Measurements from ENCODE around the gene SCN3B.
A peak's percentile ranks its signal among the peaks of the same experiment; 100 is the strongest.

Gene SCN3B

DNA sequence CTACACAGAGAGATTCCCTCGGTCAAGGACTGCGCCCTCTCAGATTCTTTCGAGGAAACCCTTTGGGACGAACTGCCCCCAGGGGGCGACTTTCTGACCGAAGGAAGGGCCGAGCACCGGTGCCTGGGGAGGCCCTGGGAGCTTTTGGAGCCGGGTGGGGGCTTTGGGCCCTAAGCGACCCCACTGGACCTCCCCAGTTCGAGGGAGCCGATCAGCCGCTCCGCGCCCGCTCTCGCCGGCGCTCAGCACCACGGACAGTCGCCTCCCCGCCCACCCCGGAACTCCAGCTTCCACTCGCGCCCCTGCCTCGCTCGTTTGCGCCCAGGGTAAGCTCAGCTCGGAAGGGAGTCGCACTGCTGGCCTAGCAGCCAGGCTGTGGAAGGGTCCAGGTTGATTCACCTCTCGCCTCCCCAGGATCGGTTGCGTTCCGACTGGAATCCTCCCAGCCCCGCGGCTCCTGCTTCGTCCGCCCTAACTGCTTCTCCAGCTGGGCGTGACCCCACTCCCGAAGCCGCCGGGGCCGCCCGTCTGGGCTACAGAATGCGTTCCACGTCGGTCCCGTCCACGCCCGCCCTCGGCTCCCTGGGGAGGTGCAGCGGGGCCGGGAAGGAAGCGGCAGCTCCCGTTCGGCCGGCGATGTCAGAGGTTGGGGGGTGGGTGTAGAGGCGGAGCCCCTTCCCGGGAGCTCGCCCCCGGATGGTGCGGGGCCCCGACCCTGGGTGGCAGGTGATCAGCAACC is 428 bp downstream of the SCN3B start:
- peak in 3 of 4 experiments; percentile 32 to 65 (median 58) for DNase-seq

DNA sequence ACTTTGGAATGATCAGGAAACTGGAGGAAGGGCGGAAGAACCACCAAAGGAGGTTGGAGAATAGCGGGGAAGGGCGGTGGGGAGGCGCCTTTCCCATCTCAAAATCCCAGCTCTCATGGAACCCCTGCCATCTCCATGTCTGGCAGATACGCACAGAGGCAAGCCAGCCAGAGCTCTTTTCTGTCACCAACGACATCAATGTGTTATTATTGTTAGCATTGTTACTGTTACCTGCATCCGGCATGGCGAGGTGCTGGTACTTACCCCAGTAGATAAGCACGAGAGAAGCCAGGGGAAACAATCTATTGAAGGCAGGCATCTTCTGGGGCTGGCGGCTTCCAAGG is 969 bp downstream of the SCN3B start:
- DNase-seq: no peak

DNA sequence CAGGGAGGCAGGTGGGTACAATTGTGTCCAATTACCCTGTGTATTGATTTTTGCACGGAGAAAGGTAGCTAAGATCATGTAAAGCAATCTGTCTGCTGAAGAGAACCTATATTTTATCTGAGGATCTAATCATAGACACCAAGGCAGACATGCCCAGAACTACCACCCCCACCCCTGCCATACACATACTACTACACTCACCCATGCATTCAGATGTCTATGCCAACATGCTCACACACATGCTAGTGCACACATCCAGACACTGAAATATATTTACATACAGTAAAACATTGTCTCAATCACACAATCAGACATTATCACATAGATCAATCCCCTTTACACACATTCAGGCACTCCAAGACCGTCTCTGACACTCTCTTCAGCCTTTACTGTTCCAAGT is 1.8 kb downstream of the SCN3B start:
- DNase-seq: no peak

DNA sequence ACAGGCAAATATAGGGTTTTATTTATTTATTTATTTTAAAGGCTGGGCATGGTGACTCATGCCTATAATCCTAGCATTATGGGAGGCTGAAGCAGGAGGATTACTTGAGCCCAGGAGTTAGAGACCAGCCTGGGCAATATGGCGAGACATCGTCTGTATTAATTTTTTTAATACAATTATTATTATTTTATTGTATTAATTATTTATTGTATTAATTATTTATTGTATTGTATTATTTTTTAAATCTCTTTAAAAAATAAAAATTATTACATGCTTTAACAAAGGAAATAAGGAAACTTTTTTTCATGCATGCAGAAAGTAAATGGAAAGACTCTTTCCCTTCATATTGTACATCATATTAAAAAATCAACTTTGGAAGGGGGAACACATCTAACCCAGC is 3.5 kb downstream of the SCN3B start:
- DNase-seq: no peak

DNA sequence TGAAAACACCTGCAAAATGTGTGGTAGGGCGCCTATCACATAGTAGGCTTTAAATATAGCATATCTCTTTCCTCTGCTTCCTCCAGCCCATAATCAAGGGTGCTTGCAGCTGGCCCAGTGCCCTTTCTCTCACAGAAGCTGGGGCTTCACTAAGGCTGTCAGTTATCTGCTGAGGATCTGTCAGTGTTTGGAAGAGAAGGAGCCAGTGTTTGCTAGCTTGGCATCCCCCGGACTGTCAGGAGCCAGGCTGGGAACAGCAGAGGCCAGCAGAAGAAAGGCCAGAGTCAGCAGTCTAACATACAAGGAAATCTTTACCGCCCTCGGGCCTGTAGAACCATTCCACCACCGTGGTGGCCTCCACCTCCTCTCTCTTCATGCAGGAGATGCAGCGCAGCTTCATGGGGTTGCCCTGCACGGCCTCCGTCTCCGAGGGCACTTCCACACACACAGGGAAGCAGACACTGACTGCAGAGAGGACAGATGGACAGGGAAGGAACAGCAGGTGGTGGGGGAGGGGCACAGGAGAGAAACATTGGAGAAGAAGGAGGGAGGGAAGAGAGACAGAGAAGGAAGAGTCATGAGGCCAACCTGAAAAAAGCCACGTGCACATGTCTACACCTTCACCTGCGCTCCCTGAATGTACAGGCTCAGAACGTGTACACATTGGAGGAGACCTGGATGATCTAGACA is 9.0 kb downstream of the SCN3B start:
- no peak for DNase-seq

DNA sequence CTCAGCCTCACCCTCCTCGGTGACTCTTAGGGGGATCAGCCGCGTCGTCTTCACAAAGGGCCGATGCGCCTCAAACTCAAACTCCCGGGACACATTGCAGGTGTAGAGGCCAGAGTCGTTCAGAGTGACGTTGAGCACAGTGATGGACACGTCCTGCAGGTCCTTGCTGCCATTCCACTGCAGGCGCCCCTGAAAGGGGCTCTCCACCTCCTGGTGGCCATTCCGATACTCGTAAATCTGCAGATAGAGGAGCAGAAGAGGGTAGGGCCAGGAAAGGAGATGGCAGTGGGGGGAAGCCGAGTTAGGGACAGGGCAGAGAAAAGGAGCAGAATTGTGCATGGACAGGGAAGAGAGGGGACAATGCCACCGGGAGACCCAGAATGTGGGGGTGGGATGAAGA is 12.0 kb downstream of the SCN3B start:
- DNase-seq: no peak

DNA sequence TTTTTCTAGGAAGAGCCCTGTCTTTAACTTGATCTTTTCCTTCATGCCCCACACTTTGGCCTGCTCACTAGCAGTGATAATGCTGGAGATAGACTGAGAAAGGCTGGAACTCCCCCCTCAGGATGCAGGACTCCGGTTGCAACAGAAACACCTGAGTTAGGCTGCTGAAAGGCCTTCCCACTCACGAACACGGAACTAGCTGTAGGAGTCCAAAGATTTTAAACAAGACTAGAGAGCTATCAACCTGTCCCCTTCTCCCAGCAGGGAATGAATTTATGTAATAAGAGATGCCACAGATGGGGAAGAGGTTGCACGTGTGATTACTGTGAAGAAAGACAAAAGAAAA is 13.0 kb downstream of the SCN3B start:
- no peak for DNase-seq

DNA sequence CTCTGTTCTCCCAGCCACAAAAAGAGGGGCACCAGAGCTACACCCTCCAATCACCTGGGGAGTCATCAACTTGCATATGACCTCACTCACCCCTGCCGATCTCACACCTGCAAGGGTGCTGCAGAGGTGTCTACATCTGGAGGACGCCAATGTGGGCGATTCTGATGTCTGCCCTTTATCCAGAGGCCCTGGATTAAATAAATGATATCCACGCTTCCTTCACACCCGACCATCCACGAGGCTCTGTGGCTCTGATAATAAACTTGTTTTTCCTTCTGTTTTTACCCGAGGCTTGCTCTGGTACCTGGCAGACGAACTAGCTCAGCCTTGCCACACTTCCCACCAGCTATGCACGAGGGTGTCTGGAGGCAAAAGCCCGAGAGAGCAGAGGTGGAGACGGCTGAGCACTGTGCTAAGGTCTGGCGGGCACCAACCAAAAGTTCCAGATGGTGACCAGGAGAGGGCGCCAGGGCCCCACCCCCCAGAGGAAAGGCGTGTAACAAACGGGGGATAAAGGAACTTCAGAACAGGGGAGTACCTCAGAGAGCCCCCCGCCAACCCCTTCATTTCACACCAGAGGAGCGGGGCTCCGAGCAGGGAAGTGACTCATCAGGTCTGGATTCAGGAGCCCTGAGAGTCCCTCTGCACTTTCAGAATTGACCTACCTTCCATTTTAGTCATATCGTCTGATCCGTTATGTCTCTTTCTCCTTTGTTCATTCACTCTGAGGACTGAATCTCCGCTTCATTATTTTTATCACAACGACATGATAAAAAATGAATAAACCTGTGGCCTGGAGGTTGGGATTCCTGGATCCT is 13.5 kb downstream of the SCN3B start:
- peak; percentile 46 to 68 (median 58) for DNase-seq

DNA sequence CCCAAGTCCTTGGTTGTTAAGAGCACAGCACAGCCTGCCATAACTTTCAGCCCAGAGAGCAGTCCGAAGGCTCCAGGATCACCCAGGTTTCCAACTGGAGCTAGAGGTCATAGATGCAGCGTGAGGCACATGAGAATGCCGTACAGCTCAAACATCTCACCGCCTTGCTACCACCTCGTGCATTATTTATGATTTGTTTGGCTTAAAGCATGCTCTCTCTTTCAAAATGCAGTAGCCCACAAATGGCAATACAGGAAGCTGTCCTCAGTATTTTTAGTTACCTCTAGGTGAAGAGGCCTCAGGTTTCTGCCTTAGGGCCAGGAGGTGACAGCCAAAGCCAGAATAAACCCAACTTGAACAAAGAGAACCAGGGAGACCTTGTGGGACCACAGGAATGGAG is 14.4 kb downstream of the SCN3B start:
- DNase-seq: no peak

DNA sequence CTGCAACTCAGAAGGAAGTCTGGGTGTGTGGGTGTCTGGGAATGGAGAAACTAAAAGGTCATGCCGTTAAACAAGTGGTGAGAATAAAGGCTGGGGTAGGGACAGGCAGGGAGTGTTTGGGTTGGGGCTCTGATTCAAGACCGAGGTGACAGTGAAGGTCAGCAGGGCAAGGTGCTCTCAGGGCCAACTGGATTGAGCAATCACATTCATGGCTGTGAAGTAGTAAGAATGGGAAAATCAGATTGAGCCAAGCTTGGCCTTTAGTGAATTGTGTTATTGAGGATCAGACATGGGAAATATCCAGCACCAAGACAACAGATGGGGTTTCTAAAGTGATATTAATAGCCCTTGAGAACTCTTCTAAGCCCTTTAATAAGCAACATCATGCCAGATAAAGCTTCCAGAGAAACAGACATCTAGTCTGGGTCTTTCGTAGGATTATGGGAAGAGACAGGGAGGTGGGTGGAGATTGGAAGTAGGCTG is 24.3 kb downstream of the SCN3B start:
- DNase-seq: peak; percentile 3 to 43 (median 20)

DNA sequence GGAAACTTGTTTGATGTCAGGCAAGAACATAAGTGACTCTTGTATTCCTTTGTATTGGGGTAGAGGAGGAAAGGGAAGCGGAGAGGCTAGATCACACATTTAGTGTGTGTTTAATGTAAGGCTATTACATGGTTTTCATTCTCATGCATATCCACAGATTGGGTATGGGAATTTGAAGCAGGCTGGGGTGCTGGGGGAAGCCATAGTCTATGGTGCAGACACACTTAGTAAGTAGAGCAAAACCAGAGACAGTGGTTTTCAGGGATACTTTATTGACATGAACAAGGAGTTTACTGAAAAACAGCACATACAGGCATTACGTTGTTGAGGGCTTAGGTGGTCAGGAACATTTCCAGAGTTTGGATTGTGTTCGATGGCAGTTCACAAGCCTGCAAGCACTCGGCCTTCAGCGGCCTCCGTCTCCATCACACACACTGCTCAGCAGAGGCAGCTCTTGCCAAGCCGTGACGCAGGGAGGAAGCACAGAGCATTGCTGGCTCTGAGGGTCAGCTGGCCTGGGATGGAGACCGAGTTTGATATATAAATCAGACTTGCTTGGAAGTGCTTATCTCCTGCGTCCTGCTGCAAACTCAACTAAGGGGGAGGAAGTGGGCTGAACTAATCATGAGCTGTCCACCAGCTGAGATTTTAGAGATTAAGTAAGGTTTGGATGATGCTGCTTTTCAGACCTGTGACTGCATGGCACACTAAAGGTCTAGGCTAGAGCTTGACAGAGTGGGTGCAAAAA is 25.3 kb downstream of the SCN3B start:
- peak; percentile 7 to 41 (median 20) for DNase-seq

DNA sequence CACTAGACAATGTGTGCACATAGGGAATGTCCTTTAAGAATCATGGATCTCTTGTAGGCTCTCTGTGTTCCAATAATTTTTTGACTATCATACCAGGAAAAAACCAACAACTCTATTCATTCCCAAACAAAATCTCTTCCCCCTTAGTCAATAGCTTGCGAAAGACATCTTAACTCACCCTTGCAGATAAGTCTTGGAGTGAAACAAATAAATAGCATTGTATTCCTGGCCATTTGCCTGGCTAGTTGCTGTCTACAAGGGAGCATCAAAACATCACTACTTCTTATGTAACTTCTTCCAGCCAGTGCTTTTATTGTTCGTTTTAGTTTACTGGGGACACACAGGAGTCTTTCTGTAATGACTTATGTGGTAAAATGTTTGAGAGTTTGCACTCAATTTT is 29.4 kb downstream of the SCN3B start:
- no peak for DNase-seq

DNA sequence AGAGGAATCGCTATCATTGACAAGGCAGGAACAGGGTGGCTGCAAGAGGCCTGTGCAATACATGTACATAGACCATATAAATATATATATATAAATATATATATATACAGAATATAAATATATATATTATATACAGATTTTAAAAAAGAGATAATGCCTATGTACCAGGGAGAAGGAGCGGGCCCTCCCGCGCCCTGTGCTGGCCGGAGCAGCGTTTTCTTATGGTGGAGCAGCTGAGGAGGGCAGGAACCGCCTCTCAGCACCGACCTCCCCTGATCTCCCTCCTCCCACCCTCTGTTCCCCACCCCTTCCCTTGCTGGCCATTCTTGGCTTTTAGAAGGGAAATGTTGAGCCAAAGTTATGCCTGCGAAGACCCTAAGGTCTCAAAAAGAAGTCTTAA is 31.8 kb downstream of the SCN3B start:
- no peak for DNase-seq

DNA sequence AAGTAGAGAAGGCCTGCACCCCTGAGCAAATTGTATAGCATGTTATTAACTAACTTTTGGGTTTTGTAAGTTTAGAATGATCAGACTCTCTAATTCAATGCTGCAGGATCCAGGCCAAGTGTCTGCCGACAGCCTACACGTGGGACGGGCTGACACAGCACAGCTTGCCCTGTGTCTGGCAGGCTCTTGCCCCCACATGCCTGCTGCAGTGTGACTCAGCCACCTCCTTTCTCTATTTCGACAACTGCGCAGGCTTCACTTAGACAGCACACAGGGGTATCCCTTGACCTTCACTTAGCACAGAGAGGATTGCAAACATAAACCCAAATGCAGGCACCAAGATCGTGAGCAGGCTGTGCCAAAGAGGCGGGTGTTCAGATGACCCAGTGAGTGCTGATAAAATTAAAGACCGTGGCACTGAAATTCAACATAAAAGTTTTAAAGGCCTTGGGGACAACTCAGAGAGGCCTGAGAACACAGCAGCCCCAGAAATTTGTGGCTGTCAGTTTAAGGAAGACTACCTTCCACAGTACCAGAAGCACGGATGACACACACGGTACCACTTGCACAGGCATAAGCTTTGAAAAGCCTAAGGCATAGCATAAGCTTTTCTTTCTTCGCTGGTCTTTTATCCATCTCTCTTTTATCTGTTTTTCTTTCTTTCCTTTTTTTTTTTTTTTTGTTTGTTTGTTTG is 37.8 kb downstream of the SCN3B start:
- peak; percentile 28 to 67 (median 38) for DNase-seq

DNA sequence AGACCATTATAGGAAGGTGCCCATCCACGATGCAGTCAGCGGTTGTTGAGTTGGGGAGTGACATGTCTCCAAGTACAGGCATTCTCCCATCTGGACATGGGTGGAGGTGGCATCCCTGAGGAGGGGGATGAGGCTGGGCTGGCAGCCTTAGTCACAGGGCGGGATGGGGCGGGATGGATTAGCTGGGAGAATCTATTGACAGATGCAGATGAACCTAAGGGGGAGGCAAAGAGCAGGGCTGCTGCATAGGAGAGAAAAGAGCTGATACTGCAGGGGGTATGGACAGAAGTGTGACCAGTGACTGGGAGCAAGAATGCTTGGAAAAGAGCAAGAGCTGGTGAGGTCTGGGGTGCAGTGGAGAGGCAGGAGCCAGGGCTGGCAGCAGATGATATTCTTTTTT is 42.7 kb downstream of the SCN3B start:
- no peak for DNase-seq

DNA sequence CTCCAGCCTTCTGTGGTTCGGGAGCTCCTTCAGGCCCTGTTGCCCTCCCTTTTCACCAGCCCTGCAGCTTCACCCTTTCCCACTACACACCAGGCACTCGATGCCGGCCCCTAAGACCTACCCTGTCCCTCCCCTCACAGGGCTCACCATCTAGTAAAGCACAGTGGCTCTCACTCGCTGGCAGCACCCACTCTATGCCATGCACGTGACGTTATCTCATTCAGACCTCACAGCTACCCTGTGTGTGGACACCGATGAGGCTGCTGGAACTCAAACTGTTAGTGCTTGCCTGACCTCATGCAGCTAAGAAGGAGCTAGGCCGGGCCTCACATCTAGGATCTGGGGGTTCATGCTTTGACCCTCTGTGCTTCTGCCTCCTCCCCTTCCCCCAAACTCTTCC is 45.5 kb downstream of the SCN3B start:
- DNase-seq: no peak

DNA sequence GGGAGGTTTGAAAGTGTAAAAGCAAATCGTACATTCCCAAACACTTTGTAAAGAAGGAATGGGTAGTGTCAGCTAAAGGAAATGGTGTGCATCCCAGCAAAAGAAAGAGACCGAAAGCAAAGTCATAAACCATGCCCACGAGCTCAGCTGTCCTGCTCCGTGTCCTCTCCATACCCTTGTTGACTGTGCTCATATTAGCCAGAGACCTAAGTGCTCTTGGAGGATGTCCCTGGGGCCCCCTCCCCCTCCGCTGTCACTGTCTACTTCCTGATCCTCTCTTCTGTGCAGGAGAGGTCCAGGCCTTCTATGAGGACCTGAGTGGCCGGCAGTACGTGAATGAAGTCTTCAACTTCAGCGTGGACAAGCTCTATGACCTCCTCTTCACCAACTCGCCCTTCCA is 46.1 kb downstream of the SCN3B start:
- DNase-seq: no peak

DNA sequence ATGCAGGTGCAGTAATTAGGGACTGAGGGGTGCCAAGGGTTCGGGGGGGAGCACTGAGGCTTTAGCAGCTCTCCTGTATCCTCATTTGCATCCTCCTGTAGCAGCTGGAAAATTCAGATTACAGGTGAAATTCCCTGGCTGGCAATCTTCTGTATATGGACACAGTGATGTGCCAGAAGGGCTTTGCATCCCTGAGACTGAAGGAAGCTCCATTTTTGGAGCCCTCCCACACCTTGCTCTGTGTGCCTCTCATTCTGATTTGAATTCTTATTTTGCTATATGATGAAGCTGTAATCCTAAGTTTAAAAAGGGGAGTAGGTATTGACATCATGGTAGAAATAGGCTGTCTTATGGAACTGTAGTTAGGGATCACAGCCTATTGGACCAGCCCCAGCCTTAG is 46.6 kb downstream of the SCN3B start:
- no peak for DNase-seq

DNA sequence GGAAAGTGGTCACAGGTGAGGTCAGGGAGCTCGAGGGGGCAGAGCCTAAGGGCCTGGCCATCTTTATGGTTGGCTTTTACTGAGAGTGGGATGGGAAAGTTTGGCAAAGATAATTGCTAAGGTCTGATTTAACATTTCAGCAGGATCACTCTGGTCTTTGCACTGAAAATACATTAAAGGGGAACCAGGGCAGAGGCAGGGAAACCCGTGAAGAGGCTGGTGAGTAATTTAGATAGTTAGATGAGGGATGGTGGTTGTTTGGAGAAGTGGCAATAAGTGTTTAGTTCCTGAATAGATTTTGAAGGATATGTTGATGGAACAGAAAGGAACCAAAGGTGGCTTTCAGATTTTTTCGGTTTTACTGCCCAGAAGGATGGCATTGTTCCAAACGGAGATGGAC is 50.8 kb downstream of the SCN3B start:
- DNase-seq: peak in 1 of 4 experiments; percentile 3

DNA sequence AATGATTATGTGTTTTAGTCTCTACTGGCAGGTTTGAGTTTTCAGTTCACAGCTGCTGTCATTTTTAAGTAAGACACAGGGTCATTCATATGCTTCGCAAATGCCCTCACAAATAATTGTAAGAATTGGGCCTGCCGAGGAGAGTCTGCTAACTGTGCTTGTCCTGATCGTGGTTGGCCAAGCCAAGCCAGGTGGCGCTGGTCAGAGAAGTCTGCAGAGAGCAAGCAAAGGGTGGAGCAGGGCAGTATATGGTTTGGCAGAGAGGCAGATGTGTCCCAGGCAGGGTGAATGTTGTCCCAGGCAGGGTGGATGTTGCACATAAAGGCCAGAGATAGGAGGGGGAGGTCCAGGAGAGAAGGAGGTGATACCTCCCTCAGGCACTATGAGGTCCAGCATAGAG is 52.7 kb downstream of the SCN3B start:
- DNase-seq: no peak

DNA sequence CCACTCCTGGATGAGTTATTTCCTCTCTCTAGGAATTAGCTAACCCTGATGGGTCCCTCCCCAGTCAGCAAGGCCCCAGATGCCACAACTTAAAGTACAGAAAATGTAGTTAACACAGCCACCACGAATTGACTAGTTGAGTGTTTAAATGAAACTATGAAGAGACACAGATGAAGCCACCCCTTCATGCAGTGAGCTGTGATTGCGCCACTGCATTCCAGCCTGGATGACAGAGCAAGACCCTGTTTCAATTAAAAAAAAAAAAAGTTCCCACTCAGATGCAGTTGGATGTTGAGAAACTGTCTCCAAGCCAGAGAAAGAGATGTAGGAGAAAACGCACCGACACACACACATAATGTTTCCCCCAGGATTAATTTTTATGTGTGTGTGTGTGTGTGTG is 53.3 kb downstream of the SCN3B start:
- no peak for DNase-seq

DNA sequence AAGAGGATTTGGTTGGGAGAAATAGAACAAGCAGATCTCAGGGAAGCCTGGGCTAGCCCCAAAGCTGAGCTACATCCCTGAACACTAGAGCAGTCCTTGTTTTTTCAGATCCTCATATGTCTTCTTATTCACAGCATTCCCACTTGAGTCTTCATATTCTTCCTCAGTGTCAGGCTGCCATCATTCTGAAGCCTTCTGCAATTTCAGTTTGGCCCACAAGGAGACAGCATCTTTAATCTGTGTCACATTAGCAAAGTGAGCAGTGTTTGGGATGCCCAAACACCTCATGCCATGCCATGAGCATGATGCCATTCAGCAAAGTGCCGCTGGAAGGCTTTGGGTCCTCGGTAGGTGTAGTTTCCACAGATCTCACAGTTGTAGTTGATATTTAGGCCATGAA is 56.6 kb downstream of the SCN3B start:
- DNase-seq: no peak
